Neuronal stem cell (in vitro differentiated cells): ENCODE data around the gene ARRB2.

Experiments
- DNase-seq: peaks from one replicate; pipeline ENCODE4 v3.0.0-alpha.2; 2013; ENCODE audit warnings: low spot score
- H2AFZ ChIP-seq: one replicate; pipeline ENCODE4 v1.6.1; 2013; ENCODE audit warnings: mild to moderate bottlenecking, low read length, inconsistent platforms
- H2AK5ac ChIP-seq: 2 replicates; pipeline ENCODE4 v1.6.1; 2013; ENCODE audit warnings: low read depth, mild to moderate bottlenecking, inconsistent platforms, low read length, moderate library complexity, mixed read lengths
- H2BK120ac ChIP-seq: 2 replicates; pipeline ENCODE4 v1.6.1; 2013; ENCODE audit warnings: low read depth, mild to moderate bottlenecking, inconsistent platforms, low read length, moderate library complexity, mixed read lengths
- H2BK12ac ChIP-seq: one replicate; pipeline ENCODE4 v1.6.1; 2013; ENCODE audit warnings: low read length, inconsistent platforms
- H2BK15ac ChIP-seq: 2 replicates; pipeline ENCODE4 v1.6.1; 2013; ENCODE audit warnings: mild to moderate bottlenecking, low read length, inconsistent platforms, mixed read lengths
- H2BK5ac ChIP-seq: one replicate; pipeline ENCODE4 v1.6.1; 2013; ENCODE audit warnings: inconsistent platforms, mild to moderate bottlenecking, low read length, moderate library complexity
- H3K14ac ChIP-seq: one replicate; pipeline ENCODE4 v1.6.1; 2013; ENCODE audit warnings: low read length, inconsistent platforms
- H3K18ac ChIP-seq: 2 replicates; pipeline ENCODE4 v1.6.1; 2013; ENCODE audit warnings: low read length, inconsistent platforms
- H3K23ac ChIP-seq: 2 replicates; pipeline ENCODE4 v1.6.1; 2013; ENCODE audit warnings: low read depth, mild to moderate bottlenecking, mixed read lengths, low read length, inconsistent platforms; ENCODE audit not compliant: poor library complexity
- H3K27ac ChIP-seq: replicated peaks from 3 replicates; pipeline ENCODE4 v1.5.1; 2013; ENCODE audit warnings: low read length, inconsistent platforms
- H3K27me3 ChIP-seq, 3 experiments: 2 replicates each; pipeline ENCODE4 v1.6.1; 2013; ENCODE audit warnings: low read length in 3 of 3, mild to moderate bottlenecking in 2 of 3, inconsistent platforms in 1 of 3, low read depth in 1 of 3, mixed read lengths in 1 of 3, moderate library complexity in 1 of 3; ENCODE audit not compliant: control insufficient read depth in 3 of 3, insufficient read depth in 3 of 3
- H3K36me3 ChIP-seq, 2 donors: replicated peaks in 1 of 2; 2 replicates each; pipeline ENCODE4 v1.6.1; 2013; ENCODE audit warnings: low read length in 2 of 2; ENCODE audit not compliant: control insufficient read depth in 2 of 2, insufficient read depth in 2 of 2
- H3K4ac ChIP-seq: 2 replicates; pipeline ENCODE4 v1.6.1; 2013; ENCODE audit warnings: inconsistent platforms, mild to moderate bottlenecking, low read length, moderate library complexity
- H3K4me1 ChIP-seq, 2 donors: 1 replicate in 1 of 2; 2 replicates in 1 of 2; pipeline ENCODE4 v1.6.1; 2013; ENCODE audit warnings: low read length in 2 of 2, low read depth in 1 of 2; ENCODE audit not compliant: control insufficient read depth in 2 of 2, insufficient read depth in 1 of 2
- H3K4me2 ChIP-seq: one replicate; pipeline ENCODE4 v1.6.1; 2013; ENCODE audit warnings: mild to moderate bottlenecking, low read length, inconsistent platforms; ENCODE audit not compliant: insufficient read depth, poor library complexity, severe bottlenecking
- H3K4me3 ChIP-seq, 2 donors: 2 replicates each; pipeline ENCODE4 v1.5.1; 2013; ENCODE audit warnings: low read length in 2 of 2, mild to moderate bottlenecking in 2 of 2, inconsistent platforms in 1 of 2, moderate library complexity in 1 of 2
- H3K79me1 ChIP-seq: one replicate; pipeline ENCODE4 v1.6.1; 2013; ENCODE audit warnings: low read depth, mild to moderate bottlenecking, inconsistent platforms, low read length, moderate library complexity
- H3K9ac ChIP-seq: one replicate; pipeline ENCODE4 v1.6.1; 2013; ENCODE audit warnings: mild to moderate bottlenecking, low read depth, low read length, inconsistent platforms; ENCODE audit not compliant: poor library complexity
- H3K9me3 ChIP-seq, 2 donors: replicated peaks in 1 of 2; 2 replicates each; pipeline versions ENCODE3 to v1.6.1; 2013; ENCODE audit warnings: low read length in 2 of 2, mild to moderate bottlenecking in 2 of 2, inconsistent platforms in 1 of 2, low read depth in 1 of 2, mixed read lengths in 1 of 2, moderate library complexity in 1 of 2; ENCODE audit not compliant: control insufficient read depth in 2 of 2, insufficient read depth in 1 of 2
- H4K8ac ChIP-seq: one replicate; pipeline ENCODE4 v1.6.1; 2013; ENCODE audit warnings: low read depth, mild to moderate bottlenecking, inconsistent platforms, low read length, moderate library complexity
- H4K91ac ChIP-seq: one replicate; pipeline ENCODE4 v1.6.1; 2013; ENCODE audit warnings: low read length, low read depth, mild to moderate bottlenecking, inconsistent platforms; ENCODE audit not compliant: poor library complexity
- WGBS, 2 donors: extraction: QIAGEN DNeasy Blood & Tissue Kit; methylation state at CpG; one replicate each; pipeline ENCODE4 v1.1.7; 2013; ENCODE audit warnings: missing lambda C conversion rate in 2 of 2, mixed read lengths in 1 of 2; ENCODE audit not compliant: insufficient read length in 2 of 2, insufficient replicate concordance in 1 of 2; ENCODE audit errors: extremely low coverage in 2 of 2; 5-methylcytosine and 5-hydroxymethylcytosine counted together

ARRB2 gene

GRCh38 chr17:4740584-4740983, 30.2 kb downstream of the ARRB2 start:
- no peak overlapping the region for H3K4me2 ChIP-seq
- peaks cover 5 to 7% of the 10 kb centered on the region in 2 donors for H3K4me1 ChIP-seq
- H3K9ac ChIP-seq = no peak overlapping the region
- peaks cover 23 to 95% (median 75%) of the 10 kb centered on the region in 3 experiments for H3K27me3 ChIP-seq
- H3K79me1 ChIP-seq = peaks cover 2% of the 10 kb centered on the region
- H2BK120ac ChIP-seq = no peak overlapping the region
- H2BK15ac ChIP-seq = no peak overlapping the region
- DNase-seq = no peak
- peak overlapping the region; percentile 36 for H2BK12ac ChIP-seq
- H3K4me3 ChIP-seq = no peak overlapping the region
- no peak overlapping the region for H4K8ac ChIP-seq
- H3K27ac ChIP-seq = no peak overlapping the region
- no peak overlapping the region for H2BK5ac ChIP-seq
- H4K91ac ChIP-seq = no peak overlapping the region
- H3K4ac ChIP-seq = no peak overlapping the region
- H2AK5ac ChIP-seq = no peak overlapping the region
- H3K9me3 ChIP-seq = peaks cover 0 to 4% of the 10 kb centered on the region in 2 donors
- no peak overlapping the region for H3K14ac ChIP-seq
- H3K18ac ChIP-seq = no peak overlapping the region
- no CpG with 5 or more reads among the region's 8 CpGs for WGBS, 2 donors
- H3K36me3 ChIP-seq = no peaks in the 10 kb centered on the region
- H3K23ac ChIP-seq = peak overlapping the region; percentile 40
- H2AFZ ChIP-seq = no peak overlapping the region

- Histone ChIP-seq H4K91ac (no peak overlapping the region), H3K18ac (peak overlapping the region; percentile 38), H3K9me3 (peaks cover 0 to 4% of the 10 kb centered on the region in 2 donors), H3K4ac (no peak overlapping the region), H3K4me3 (no peak overlapping the region), H3K23ac (peak overlapping the region; percentile 20), H2BK120ac (no peak overlapping the region), H3K9ac (no peak overlapping the region), H3K4me1 (peaks cover 5 to 7% of the 10 kb centered on the region in 2 donors), H3K36me3 (no peaks in the 10 kb centered on the region), H3K27ac (no peak overlapping the region), H3K79me1 (peaks cover 2% of the 10 kb centered on the region), H2AFZ (no peak overlapping the region), H2BK12ac (peak overlapping the region; percentile 22), H4K8ac (no peak overlapping the region), H3K14ac (peak overlapping the region; percentile 71), H2AK5ac (no peak overlapping the region), H2BK15ac (no peak overlapping the region), H2BK5ac (no peak overlapping the region), H3K27me3 (peaks cover 23 to 98% (median 71%) of the 10 kb centered on the region in 3 experiments), H3K4me2 (no peak overlapping the region)
- no CpG with 5 or more reads among the region's 8 CpGs for WGBS, 2 donors
- no peak for DNase-seq
Measured at GRCh38 chr17:4741544-4741943, 31.1 kb downstream of the ARRB2 start.

GRCh38 chr17:4742133-4742532, 31.7 kb downstream of the ARRB2 start:
- H2AFZ ChIP-seq = no peak overlapping the region
- H3K27me3 ChIP-seq = peaks cover 23 to 94% (median 70%) of the 10 kb centered on the region in 3 experiments
- peak overlapping the region; percentile 8 for H3K14ac ChIP-seq
- no peak overlapping the region for H2BK12ac ChIP-seq
- no peak overlapping the region for H3K4me3 ChIP-seq
- no peak overlapping the region for H3K9ac ChIP-seq
- H4K8ac ChIP-seq = no peak overlapping the region
- no peak overlapping the region for H3K27ac ChIP-seq
- H2BK15ac ChIP-seq = no peak overlapping the region
- no peak for DNase-seq
- H3K4ac ChIP-seq = no peak overlapping the region
- H3K9me3 ChIP-seq = peaks cover 0 to 4% of the 10 kb centered on the region in 2 donors
- H3K18ac ChIP-seq = no peak overlapping the region
- H3K4me1 ChIP-seq = peaks cover 5 to 7% of the 10 kb centered on the region in 2 donors
- WGBS, 2 donors = no CpG with 5 or more reads among the region's 9 CpGs
- H3K23ac ChIP-seq = peak overlapping the region; percentile 20
- H3K36me3 ChIP-seq = no peaks in the 10 kb centered on the region
- H3K79me1 ChIP-seq = peaks cover 2% of the 10 kb centered on the region
- H3K4me2 ChIP-seq = no peak overlapping the region
- H2BK5ac ChIP-seq = no peak overlapping the region
- no peak overlapping the region for H2AK5ac ChIP-seq
- H4K91ac ChIP-seq = peak overlapping the region; percentile 64
- H2BK120ac ChIP-seq = no peak overlapping the region

GRCh38 chr17:4742629-4743028, 32.2 kb downstream of the ARRB2 start:
- Histone ChIP-seq H4K8ac (no peak overlapping the region), H2AK5ac (no peak overlapping the region), H3K4me3 (no peak overlapping the region), H3K14ac (no peak overlapping the region), H3K4me2 (no peak overlapping the region), H2BK15ac (no peak overlapping the region), H3K27me3 (peaks cover 23 to 90% (median 69%) of the 10 kb centered on the region in 3 experiments), H2BK120ac (no peak overlapping the region), H2BK5ac (no peak overlapping the region), H2BK12ac (no peak overlapping the region), H3K4me1 (peaks cover 5 to 7% of the 10 kb centered on the region in 2 donors), H3K27ac (no peak overlapping the region), H3K36me3 (no peaks in the 10 kb centered on the region), H4K91ac (no peak overlapping the region), H3K9me3 (peaks cover 0 to 4% of the 10 kb centered on the region in 2 donors), H3K79me1 (peaks cover 2% of the 10 kb centered on the region), H3K18ac (no peak overlapping the region), H3K4ac (no peak overlapping the region), H2AFZ (no peak overlapping the region), H3K9ac (no peak overlapping the region), H3K23ac (no peak overlapping the region)
- WGBS, 2 donors = no CpG with 5 or more reads among the region's 10 CpGs
- DNase-seq = no peak
